HG03060 (cell line): ENCODE measurements around the gene ARHGEF6.
"Not testable (repeated sequence)": the region's sequence is repeated elsewhere in the genome, so short reads cannot be mapped to it uniquely, and the experiment has no call there.

Experiments used
- ATAC-seq: cut with Tn5 transposase; IDR thresholded peaks from one replicate; pipeline ENCODE4 v1.9.1; 2021; ENCODE audit warnings: low read depth, moderate number of reproducible peaks; ENCODE audit not compliant: unreplicated experiment

The ARHGEF6 gene, protein sequence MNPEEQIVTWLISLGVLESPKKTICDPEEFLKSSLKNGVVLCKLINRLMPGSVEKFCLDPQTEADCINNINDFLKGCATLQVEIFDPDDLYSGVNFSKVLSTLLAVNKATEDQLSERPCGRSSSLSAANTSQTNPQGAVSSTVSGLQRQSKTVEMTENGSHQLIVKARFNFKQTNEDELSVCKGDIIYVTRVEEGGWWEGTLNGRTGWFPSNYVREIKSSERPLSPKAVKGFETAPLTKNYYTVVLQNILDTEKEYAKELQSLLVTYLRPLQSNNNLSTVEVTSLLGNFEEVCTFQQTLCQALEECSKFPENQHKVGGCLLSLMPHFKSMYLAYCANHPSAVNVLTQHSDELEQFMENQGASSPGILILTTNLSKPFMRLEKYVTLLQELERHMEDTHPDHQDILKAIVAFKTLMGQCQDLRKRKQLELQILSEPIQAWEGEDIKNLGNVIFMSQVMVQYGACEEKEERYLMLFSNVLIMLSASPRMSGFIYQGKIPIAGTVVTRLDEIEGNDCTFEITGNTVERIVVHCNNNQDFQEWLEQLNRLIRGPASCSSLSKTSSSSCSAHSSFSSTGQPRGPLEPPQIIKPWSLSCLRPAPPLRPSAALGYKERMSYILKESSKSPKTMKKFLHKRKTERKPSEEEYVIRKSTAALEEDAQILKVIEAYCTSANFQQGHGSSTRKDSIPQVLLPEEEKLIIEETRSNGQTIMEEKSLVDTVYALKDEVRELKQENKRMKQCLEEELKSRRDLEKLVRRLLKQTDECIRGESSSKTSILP

DNA sequence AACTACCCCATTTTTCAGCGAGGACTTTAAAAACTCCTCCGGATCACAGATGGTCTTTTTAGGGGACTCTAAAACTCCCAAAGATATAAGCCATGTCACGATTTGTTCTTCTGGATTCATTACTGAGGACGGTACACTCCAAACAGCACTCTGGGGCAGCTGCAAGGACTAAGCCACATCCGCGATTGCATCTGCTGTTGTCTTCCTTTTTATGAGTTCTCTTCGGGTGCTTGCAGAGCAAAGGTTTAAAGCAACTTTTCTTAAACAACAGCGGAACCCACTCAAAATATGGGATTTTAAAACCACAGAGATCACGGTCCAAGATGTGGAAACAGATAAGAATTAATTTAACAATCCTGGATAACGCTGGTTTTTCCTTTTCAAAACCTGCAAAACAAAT is at the start of gene ARHGEF6:
TSS of gene ARHGEF6 (minus strand) at position 170 of the 400 bp plus-strand sequence. CDS start at position 120, 50 bp downstream.
- no peak for ATAC-seq

DNA sequence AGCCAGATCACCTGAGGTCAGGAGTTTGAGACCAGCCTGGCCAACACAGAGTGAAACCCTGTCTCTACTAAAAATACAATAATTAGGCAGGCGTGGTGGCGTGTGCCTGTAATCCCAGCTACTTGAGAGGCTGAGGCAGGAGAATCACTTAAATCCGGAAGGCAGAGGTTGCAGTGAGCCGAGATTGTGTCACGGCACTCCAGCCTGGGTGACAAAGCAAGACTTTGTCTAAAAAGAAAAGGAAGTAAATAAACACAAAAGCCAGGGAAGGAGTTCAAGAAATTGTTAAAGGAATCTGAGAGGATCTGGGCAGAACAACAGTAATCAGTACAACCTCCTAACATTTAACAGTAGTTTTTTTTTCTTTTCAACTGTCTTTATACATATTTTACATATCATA is 48.7 kb upstream of the ARHGEF6 start:
- ATAC-seq: no peak

DNA sequence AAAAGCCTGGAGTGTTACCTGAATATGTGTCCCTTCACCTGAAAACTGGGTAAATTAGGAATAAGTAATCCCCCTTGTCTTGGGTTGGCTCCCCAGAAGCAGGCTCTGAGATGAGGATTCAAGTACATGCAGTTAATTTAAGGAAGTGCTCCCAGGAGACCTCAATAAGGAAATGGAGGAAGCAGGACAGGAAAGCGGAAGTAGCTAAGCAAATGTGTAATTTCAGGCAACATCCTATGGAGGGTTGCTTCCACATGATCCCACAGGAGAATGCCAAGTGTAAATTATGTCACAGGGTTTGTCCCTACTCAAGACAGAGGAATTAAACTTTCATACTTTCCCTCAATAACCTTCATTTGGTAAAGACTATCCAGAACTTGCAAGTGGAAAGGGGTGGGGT is 48.1 kb upstream of the ARHGEF6 start:
- no peak for ATAC-seq

DNA sequence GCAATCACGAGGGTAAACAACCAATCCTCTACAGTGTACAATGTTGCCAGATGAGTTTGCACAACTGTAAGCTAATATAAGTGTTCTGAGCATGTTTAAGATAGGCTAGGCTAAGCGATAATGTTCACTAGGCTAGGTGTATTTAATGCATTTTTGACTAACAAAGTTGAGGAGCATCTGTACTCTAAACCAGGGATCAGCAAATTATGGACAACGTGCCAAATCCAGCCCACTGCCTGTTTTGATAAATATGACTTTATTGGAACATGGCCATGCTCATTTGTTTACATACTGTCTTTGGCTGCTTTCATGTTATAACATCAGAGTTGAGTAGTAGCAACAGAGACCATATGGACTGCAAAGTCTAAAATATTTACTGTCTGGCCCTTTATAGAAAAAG is 46.3 kb upstream of the ARHGEF6 start:
- ATAC-seq: no peak

DNA sequence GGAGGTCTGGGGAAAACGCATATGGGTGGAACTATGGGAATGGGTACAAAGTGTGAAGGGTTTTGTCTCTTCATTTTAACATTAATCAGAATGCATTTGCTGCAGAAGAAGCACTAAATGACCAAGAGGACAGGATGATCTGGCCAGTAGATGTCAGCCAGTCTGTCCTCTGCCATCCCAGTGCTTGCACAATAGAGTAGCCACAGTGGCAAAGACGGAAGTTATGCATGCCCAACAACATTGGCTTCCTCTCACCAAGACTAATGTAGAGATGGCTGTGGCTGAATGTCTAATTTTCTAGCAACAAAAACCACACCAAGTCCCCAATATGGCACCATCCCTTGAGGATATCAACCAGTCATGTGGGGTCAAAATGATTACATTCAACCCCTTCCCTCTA is 45.0 kb upstream of the ARHGEF6 start:
- no peak for ATAC-seq

DNA sequence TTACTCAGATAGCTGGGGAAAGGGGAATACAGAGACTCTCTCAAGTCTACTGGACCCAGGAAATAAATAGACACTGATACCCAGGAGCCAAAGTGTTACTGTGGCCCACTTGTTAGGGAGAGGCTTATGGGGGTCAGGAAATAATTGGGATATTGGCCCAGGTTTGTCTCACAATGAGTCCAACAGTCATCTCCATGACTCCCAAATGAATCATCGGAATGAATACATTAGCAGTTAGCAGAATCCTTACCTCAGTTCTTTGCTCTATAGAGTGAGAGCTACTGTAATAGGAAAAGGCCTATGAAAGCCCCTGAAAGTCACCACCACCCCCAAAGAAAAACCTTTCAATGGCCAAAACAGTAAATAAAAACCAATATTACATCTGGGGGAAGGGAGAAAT is 42.4 kb upstream of the ARHGEF6 start:
- no peak for ATAC-seq

DNA sequence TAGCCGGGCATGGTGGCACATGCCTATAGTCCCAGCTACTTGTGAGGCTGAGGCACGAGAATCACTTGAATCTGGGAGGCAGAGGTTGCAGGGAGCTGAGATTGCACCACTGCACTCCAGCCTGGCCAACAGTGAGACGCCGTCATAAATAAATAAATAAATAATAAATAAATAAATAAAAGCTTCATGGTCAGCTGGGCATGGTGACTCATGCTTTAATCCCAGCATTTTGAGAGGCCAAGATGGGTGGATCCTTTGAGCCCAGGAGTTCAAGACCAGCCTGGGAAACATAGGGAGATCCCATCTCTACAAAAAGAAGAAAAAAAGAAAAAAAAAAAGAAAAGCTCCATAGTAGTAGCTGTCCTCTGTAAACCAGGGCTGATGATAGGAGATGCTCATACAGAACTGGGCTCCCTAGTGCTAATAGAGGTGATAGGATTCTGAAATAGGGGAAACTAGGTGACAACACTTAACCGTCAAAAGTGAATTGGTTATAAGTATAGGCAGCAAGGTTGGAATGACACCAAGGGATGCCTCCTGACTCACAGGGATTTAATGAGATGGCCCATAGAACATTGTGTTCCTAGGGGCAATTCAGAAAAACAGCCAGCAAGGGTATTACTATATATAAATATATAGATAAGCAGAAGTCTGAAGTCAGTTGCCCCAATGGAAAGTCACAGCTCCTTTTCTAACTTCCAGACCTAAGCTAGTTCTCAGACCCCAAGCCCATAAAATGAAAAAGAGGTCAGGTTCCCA is 41.8 kb upstream of the ARHGEF6 start:
- ATAC-seq: no peak

DNA sequence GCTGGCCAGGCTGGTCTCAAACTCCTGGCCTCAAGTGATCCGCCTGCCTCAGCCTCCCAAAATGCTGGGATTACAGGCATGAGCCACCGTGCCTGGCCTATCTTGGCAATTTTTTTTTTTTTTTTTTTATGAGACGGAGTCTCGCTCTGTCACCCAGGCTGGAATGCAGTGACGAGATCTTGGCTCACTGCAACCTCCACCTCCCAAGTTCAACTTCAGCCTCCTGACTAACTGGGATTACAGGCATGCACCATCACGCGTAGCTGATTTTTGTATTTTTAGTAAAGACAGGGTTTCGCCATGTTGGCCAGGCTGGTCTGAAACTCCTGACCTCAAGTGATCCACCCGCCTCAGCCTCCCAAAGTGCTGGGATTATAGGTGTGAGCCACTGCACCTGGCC is 39.0 kb upstream of the ARHGEF6 start:
- ATAC-seq: not testable (repeated sequence)

DNA sequence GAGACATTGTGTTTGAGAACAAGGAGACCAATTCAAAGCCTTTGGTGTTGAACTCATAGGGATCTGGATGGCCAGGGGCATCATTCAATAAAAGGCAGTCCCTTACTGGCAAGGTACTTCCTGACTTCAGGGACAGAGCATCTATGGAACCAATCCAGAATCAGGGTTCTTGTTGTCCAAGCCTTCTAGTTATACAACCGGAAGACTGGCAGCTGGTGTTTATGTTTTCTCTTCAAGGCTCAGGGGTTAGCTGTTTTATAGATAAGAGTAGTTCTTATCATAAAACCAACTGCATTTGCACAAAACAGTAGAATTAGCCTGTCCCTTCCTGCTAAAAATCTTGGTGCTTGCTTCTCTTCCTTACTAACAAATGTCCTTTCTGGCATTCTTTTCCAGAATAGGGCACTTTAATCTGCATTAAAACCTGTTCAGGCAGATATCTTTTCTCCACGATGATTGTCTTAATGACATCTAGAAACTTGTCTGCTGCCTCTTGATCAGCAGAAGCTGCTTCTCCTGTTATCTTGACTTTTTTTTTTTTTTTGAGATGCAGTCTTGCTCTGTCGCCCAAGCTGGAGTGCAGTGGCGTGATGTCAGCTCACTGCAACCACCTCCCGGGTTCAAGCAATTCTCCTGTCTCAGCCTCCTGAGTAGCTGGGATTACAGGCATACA is 38.4 kb upstream of the ARHGEF6 start:
- ATAC-seq: no peak

DNA sequence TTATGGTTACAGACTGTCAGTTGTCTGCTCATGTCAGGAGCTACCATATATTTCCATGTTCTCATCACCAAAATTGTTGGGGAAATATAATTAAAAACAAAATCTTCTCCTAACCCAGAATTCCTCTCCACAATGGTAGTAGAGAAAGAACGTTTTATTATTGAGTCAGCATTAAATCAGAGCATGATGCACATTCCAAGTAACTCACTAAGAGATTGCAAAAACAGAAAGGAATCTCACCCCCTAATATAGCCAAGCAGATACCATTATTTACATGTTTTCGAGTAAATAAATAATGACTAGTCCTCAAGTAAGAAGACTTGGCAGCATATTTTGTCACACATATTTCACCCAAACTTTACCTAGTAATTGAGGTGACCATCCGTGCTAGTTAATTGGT is 36.2 kb upstream of the ARHGEF6 start:
- ATAC-seq: no peak

DNA sequence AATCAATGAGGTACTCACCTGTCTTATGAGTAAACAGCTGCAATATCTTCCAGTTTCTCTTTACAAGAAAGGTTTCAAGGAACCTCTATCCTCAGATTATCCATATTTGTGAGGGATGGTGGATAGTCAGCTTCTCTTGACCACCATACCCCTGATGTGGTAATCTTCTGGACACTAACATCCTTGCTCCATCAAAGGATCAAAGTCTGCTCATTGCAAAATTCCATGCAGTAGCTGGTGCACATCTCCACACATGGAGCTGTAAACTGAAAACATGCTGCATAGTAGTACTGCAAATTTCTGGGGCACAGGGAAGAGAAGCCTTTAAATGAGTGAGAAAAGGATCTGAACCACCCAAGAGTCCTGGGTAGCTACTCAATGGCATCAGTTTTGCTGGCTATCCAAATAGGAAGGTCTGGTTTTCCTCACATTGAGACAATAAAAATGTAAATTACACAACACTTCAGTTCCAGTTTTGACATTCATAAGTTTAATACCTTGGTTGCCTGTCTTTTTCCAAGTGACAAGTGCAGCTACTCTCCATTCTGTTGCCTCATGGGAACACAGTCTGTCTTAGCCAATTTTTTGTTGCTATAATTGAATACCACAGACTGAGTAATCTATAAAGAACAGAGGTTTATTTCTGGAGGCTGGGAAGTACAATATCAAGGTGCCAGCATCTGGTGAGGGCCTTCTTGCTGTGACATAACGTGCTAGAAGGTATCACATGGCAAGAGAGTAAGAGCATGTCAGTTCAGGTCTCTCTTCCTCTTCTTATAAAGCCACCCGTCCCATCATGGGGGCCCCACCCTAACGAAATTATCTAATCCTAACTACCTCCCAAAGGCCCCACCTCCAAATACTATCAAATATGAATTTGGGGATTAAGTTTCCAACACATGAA is 34.4 kb upstream of the ARHGEF6 start:
- ATAC-seq: no peak

DNA sequence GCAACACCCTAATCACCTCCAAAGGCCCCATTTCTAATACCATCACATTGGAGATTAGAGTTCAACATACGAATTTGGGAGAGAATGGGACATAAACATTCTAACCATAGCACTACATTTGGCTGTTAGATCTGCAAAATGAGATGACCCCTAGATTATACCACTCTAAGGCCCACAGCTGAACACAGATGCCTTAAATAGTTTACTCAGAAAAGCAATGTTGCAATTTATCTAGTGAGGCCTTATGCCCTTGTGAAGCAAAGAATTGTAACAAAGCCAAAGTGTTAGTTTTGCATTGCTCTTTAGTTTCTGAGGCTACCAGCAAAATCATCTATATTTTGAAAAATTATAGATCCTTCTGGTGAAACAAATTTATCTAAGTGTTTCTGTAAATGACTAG is 31.6 kb upstream of the ARHGEF6 start:
- no peak for ATAC-seq

DNA sequence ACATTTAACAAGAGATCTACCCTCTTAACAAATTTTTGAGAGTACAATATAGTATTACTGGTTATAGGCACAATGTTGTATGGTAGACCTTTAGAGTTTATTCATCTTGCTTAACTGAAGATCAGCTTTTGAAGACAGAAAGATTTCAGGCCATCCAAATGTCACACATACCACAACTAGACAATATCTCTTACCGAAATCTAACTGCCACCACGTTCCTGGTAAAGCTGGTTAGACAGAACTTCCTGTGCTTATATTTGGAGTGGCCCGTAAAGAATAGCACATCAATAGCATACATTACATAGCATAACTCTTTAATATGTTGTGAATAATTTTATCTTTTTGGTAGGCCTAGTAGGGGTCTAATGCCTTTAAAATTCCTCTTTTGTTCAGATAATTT is 29.8 kb upstream of the ARHGEF6 start:
- no peak for ATAC-seq

DNA sequence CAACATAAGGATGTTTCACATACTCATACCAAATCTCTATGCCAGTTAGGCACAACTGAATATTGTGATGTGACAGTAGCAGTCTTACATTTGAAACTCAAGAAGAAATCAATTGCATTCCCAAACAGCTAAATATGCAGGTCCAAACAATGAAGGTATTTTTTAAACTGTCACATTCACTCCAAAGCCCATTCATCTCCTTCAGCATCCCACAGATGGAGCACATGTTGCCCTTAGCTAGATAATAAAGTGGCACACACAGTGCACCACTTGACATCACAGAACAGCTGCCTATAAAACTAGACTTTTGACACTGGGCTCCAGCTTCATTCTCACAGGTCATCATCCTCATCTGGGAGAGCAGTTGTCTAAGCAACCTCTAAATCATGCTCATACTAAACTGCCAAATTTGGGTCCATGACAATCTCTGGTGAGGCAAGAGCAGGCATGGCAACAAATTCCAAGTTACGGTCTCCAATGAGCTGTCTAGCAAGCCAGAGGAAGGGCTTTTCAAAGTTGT is 26.2 kb upstream of the ARHGEF6 start:
- ATAC-seq: no peak

DNA sequence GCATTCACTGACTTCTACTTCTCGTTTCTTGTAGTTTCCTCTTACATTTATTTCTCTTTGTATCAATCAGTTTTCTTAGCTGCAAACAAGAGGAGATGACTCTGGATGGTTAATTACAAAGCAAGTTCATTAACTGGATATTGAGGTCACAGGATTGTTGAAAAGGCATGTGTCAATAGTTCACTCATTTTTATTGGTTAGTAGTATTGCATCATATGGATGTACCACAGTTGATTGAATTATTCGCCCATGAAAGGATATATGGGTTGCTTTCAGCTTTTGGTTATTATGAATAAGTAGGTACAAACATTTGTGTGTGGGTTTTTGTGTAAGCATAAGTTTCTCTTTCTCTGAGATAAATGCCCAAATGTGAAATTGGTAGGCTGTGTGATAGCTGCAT is 21.8 kb upstream of the ARHGEF6 start:
- no peak for ATAC-seq

DNA sequence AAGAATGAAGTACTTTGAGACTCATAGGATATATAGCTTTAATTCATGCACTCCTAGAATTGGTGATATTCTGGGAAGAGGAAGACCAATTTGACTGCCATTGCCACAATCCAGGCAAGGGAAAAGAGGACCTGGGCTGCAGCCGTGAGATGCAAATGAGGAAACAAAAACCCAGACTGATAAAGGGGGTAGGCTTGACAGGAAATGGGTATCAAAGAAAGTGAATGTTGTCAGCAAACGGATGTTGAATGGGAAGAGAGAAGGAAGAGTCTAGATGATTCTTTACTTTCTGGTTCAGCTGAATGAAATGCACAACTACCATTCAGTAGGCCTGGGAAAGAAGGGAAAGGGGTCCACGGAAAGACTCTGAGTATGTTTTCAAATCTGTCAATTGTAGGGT is 17.1 kb upstream of the ARHGEF6 start:
- no peak for ATAC-seq

DNA sequence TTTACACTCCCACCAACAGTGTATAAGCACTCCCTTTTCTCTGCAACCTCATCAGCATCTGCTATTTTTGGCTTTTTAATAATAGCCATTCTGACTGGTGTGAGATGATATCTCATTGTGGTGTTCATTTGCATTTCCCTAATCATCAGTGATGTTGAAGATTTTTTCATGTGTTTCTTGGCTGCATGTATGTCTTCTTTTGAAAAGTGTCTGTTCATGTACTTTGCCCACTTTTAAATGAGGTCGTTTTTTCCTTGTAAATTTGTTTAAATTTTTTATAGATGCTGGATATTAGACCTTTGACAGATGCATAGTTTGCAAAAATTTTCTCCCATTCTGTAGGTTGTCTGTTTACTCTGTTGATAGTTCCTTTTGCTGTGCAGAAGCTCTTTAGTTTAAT is 14.4 kb upstream of the ARHGEF6 start:
- ATAC-seq: not testable (repeated sequence)

DNA sequence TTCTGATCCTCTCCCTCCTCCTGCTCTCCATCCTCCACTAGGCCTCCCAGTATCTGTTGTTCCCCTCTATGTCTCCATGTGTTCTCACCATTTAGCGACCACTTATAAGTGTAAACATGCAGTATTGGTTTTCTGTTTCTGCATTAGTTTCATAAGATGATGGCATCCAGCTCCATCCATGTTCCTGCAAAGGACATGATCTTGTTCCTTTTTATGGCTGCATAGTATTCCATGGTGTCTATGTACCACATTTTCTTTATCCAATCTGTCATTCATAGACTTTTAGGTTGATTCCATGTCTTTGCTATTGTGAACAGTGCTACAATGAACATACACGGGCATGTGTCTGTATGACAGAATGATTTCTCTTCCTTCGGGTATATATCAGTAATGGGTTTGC is 13.9 kb upstream of the ARHGEF6 start:
- not testable (repeated sequence) for ATAC-seq

DNA sequence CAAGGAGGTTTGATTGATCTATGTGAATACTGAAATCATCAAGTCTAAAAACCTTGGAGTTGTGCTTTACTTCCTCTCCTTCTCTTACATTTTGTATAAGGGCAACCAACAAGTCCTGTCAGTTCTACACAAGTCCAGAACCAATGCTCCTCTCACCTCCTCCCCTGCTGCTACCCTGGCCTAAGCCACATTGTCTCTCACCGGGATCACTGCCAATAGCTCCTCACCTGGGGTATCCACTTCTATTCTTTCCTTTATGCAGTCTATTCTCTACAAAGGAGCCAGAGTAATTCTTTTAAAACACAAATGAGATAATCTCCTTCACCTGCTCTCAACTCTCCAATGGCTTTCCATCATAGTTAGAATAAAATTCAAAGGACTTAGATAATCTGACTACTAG is 13.3 kb upstream of the ARHGEF6 start:
- no peak for ATAC-seq
